Measurements from ENCODE around the gene ADAMTS6.

DNA sequence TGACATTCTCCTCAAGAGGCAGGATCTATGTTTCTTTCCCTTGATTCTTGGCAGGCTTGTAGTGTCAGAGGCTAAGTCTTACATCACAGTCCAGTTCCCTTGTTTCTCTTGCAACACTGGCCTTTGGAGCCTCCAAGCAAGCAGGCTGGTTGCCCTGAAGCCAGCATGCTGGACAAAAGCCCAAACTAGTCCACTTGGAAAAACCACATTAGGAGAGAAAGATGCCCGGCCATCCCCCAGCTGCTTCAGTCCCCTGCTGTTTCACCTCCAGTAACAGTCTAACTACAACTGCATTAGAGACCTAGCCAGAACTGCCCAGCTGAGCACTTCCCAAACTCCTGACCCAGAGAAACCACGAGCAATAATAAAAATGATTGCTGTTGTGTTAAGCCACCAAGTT lies 87.6 kb downstream of the ADAMTS6 start:
- no peak for TF ChIP-seq POLR2A (IDR thresholded peaks at IDR 0.05)
- TF ChIP-seq, protein P1, sequence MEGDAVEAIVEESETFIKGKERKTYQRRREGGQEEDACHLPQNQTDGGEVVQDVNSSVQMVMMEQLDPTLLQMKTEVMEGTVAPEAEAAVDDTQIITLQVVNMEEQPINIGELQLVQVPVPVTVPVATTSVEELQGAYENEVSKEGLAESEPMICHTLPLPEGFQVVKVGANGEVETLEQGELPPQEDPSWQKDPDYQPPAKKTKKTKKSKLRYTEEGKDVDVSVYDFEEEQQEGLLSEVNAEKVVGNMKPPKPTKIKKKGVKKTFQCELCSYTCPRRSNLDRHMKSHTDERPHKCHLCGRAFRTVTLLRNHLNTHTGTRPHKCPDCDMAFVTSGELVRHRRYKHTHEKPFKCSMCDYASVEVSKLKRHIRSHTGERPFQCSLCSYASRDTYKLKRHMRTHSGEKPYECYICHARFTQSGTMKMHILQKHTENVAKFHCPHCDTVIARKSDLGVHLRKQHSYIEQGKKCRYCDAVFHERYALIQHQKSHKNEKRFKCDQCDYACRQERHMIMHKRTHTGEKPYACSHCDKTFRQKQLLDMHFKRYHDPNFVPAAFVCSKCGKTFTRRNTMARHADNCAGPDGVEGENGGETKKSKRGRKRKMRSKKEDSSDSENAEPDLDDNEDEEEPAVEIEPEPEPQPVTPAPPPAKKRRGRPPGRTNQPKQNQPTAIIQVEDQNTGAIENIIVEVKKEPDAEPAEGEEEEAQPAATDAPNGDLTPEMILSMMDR (IDR thresholded peaks at IDR 0.05) = no peak

All from suprapubic skin (tissue), 3 donors.